ENCODE results near the gene AMDHD1. TPM values are rescaled to one million over a fixed set of nuclear protein-coding genes. Genes with fewer than 3 reads are reported as not detected.
"Not testable (repeated sequence)": the region's sequence is repeated elsewhere in the genome, so short reads cannot be mapped to it uniquely, and the experiment has no call there.

Gene AMDHD1
- polyA plus RNA-seq, 1 donor = 0.10 TPM

- DNase-seq = no peak
These were observed 23.2 kb downstream of the AMDHD1 start for GRCh38 chr12:95966287-95966870.

- DNase-seq = no peak
These were observed 24.2 kb downstream of the AMDHD1 start for GRCh38 chr12:95967301-95967700.

- DNase-seq = not testable (repeated sequence)
These were observed 26.0 kb downstream of the AMDHD1 start for GRCh38 chr12:95969116-95969515.

GRCh38 chr12:95970905-95971304 lies 27.8 kb downstream of the AMDHD1 start:
- no peak for DNase-seq

- DNase-seq = no peak
These were observed 29.8 kb downstream of the AMDHD1 start for GRCh38 chr12:95972832-95973456.

GRCh38 chr12:95974358-95974757 lies 31.2 kb downstream of the AMDHD1 start:
- DNase-seq = no peak

- no peak for DNase-seq
These were observed 32.4 kb downstream of the AMDHD1 start for GRCh38 chr12:95975491-95975890.

GRCh38 chr12:95976416-95976832 lies 33.3 kb downstream of the AMDHD1 start:
- DNase-seq = no peak

- DNase-seq = no peak
These were observed 34.7 kb downstream of the AMDHD1 start for GRCh38 chr12:95977764-95978305.

- no peak for DNase-seq
These were observed 35.2 kb downstream of the AMDHD1 start for GRCh38 chr12:95978351-95978750.

- DNase-seq = no peak
These were observed 35.6 kb downstream of the AMDHD1 start for GRCh38 chr12:95978774-95979173.

GRCh38 chr12:95980437-95980836 lies 37.3 kb downstream of the AMDHD1 start:
- no peak for DNase-seq

- no peak for DNase-seq
These were observed 39.5 kb downstream of the AMDHD1 start for GRCh38 chr12:95982602-95983001.

- no peak for DNase-seq
These were observed 41.6 kb downstream of the AMDHD1 start for GRCh38 chr12:95984682-95985081.

- DNase-seq = no peak
These were observed 43.8 kb downstream of the AMDHD1 start for GRCh38 chr12:95986635-95987570.

GRCh38 chr12:95988506-95989275 lies 45.6 kb downstream of the AMDHD1 start:
- DNase-seq = no peak

GRCh38 chr12:95989504-95990123 lies 46.5 kb downstream of the AMDHD1 start:
- DNase-seq = no peak

GRCh38 chr12:95990136-95990535 lies 47.0 kb downstream of the AMDHD1 start:
- no peak for DNase-seq

GRCh38 chr12:95993907-95994306 lies 50.8 kb downstream of the AMDHD1 start:
- no peak for DNase-seq

- DNase-seq = no peak
These were observed 51.3 kb downstream of the AMDHD1 start for GRCh38 chr12:95994476-95994875.

- DNase-seq = no peak
These were observed 52.3 kb downstream of the AMDHD1 start for GRCh38 chr12:95995238-95996031.

All from hindlimb muscle (tissue), 1 donor.